H1 (cell line): ENCODE results near the gene DET1. TPM values are rescaled to one million over a fixed set of nuclear protein-coding genes. Genes with fewer than 3 reads are reported as not detected.

Experiments
- BACH1 ChIP-seq: IDR thresholded peaks from 2 replicates; pipeline ENCODE4 v1.6.1; 2012; ENCODE audit warnings: low read length, improper control_type of control experiment
- CEBPB ChIP-seq: IDR thresholded peaks from 2 replicates; pipeline ENCODE4 v1.6.1; 2012; ENCODE audit warnings: low read depth, low read length
- EGR1 ChIP-seq: IDR thresholded peaks from 2 replicates; pipeline ENCODE4 v1.6.1; 2011; ENCODE audit warnings: low read depth, low read length, borderline replicate concordance
- FOSL1 ChIP-seq: IDR thresholded peaks from 2 replicates; pipeline ENCODE4 v1.6.1; 2011; ENCODE audit warnings: mild to moderate bottlenecking, low read depth, low read length, moderate library complexity; ENCODE audit not compliant: insufficient read depth
- POLR2A ChIP-seq, 2 experiments: IDR thresholded peaks; 1 replicate in 1 of 2; 2 replicates in 1 of 2; pipeline ENCODE4 v1.6.1; 2011; ENCODE audit warnings: low read depth in 2 of 2, low read length in 2 of 2, mild to moderate bottlenecking in 2 of 2; ENCODE audit errors: control extremely low read depth in 1 of 2
- POU5F1 ChIP-seq: IDR thresholded peaks from 2 replicates; pipeline ENCODE4 v1.6.1; 2011; ENCODE audit warnings: low read depth, mild to moderate bottlenecking, low read length, moderate library complexity
- RFX5 ChIP-seq: IDR thresholded peaks from 2 replicates; pipeline ENCODE4 v1.6.1; 2011; ENCODE audit warnings: low read depth, low read length, improper control_type of control experiment, borderline replicate concordance
- SIRT6 ChIP-seq: IDR thresholded peaks from one replicate; pipeline ENCODE4 v1.7.1; 2012; ENCODE audit warnings: low read length, inconsistent platforms
- SIX5 ChIP-seq: IDR thresholded peaks from 2 replicates; pipeline ENCODE4 v1.6.1; 2011; ENCODE audit warnings: mild to moderate bottlenecking, low read depth, low read length
- polyA plus RNA-seq, 7 experiments: library from polyadenylated mRNA; depleted of rRNA in 3 of 7; stranded (reverse) in 5 of 7; unstranded in 2 of 7; fragments of >200 nt in 5 of 7; fragments of 200-250 nt in 2 of 7; gene quantifications; 1 replicate in 5 of 7; 2 replicates in 1 of 7; 4 replicates in 1 of 7; pipeline versions ENCODE4 v1.2.1 to v1.2.3, GENCODE V29; 2011 to 2013; ENCODE audit warnings: missing spikeins in 2 of 7, mixed read lengths in 2 of 7
- total RNA-seq: library from RNA; stranded (reverse); fragmentation: NEBNext Ultra II Directional; extraction: Animal tissue kit (Norgen Biotek cat#: 25700); gene quantifications from 2 replicates; pipeline ENCODE4 v1.2.1, GENCODE V29; 2021

Gene DET1
- total and polyA plus RNA-seq, 2 of the 8 experiments (the other 6 are each of a cell fraction or from before 2014, with no cell fraction given): 5.4 to 8.5 TPM

GRCh38 chr15:88504445-88504844 lies 42.0 kb downstream of the DET1 start (continued):
- no peak for TF ChIP-seq SIRT6
- TF ChIP-seq POU5F1: no peak
- no peak for TF ChIP-seq FOSL1
- TF ChIP-seq SIX5: no peak
- no peak for TF ChIP-seq CEBPB
- TF ChIP-seq RFX5: no peak
- TF ChIP-seq POLR2A (IDR thresholded peaks at IDR 0.05; ENCODE audit: control extremely low read depth in 1 of 2, low read depth in 2 of 2, low read length in 2 of 2): no peak
- no peak for TF ChIP-seq BACH1
- TF ChIP-seq EGR1: no peak
